ENCODE data around the gene RBM22. TPM values are rescaled to one million over a fixed set of nuclear protein-coding genes. Genes with fewer than 3 reads are reported as not detected.

Gene RBM22
- total RNA-seq, 4 donors from 2014 or later, result 20.8 to 31.3 (median 22.7) TPM

DNA sequence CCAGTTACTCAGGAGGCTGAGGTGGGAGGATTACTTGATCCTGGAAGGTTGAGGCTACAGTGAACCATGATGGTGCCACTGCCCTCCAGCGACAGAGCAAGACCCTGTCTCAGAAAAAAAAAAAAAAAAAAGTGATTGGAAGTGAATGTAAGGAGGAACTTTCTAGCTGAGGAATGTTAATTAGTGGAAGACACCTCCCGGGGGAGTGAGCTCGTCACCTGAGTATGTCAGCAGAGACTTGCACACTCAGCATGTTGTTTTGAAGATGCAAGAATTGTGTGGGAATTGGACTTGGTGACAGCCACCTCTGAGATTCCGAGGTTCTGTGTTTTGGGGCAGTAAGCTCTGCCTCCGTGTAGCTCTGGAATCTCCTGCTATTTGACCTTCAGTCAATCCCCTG lies 56.8 kb downstream of the RBM22 start:
- DNase-seq (ENCODE audit: extremely low spot score), result no peak
- intact Hi-C loops (cut with DNase I), result no loop called here
- Histone ChIP-seq H3K36me3 (peaks cover 7 to 13% (median 12%) of the 10 kb centered on the region in 4 donors), H3K4me3 (no peak overlapping the region), H3K4me1 (peaks cover 87 to 94% (median 91%) of the 10 kb centered on the region in 4 donors), H3K27ac (replicated peaks in 1 of 4) (peak overlapping the region; percentile 65 to 85 (median 78)), H3K27me3 (no peaks in the 10 kb centered on the region), H3K9me3 (no peaks in the 10 kb centered on the region)
- TF ChIP-seq EP300 (IDR thresholded peaks at IDR 0.05) (no peak), POLR2A (IDR thresholded peaks at IDR 0.05; ENCODE audit: low read depth) (no peak), POLR2AphosphoS5 (IDR thresholded peaks at IDR 0.05) (no peak)
- TF ChIP-seq, protein P1, sequence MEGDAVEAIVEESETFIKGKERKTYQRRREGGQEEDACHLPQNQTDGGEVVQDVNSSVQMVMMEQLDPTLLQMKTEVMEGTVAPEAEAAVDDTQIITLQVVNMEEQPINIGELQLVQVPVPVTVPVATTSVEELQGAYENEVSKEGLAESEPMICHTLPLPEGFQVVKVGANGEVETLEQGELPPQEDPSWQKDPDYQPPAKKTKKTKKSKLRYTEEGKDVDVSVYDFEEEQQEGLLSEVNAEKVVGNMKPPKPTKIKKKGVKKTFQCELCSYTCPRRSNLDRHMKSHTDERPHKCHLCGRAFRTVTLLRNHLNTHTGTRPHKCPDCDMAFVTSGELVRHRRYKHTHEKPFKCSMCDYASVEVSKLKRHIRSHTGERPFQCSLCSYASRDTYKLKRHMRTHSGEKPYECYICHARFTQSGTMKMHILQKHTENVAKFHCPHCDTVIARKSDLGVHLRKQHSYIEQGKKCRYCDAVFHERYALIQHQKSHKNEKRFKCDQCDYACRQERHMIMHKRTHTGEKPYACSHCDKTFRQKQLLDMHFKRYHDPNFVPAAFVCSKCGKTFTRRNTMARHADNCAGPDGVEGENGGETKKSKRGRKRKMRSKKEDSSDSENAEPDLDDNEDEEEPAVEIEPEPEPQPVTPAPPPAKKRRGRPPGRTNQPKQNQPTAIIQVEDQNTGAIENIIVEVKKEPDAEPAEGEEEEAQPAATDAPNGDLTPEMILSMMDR (IDR thresholded peaks at IDR 0.05), result no peak
- 83% methylated on average over 5 of the region's 5 CpGs for WGBS

- Histone ChIP-seq H3K27me3 (no peaks in the 10 kb centered on the region), H3K9me3 (no peaks in the 10 kb centered on the region), H3K27ac (replicated peaks in 1 of 4) (peak overlapping the region; percentile 78 to 85 (median 79)), H3K4me3 (peak overlapping the region in 1 of 4 donors; percentile 3), H3K36me3 (peaks cover 0 to 4% (median 3%) of the 10 kb centered on the region in 4 donors), H3K4me1 (peaks cover 89 to 94% (median 92%) of the 10 kb centered on the region in 4 donors)
- DNase-seq (ENCODE audit: extremely low spot score), result no peak
- WGBS, result 84% methylated on average over 12 of the region's 12 CpGs
- no peak for TF ChIP-seq EP300 (IDR thresholded peaks at IDR 0.05)
- TF ChIP-seq POLR2AphosphoS5 (IDR thresholded peaks at IDR 0.05), result no peak
- TF ChIP-seq, protein P1 (IDR thresholded peaks at IDR 0.05), result no peak
- no peak for TF ChIP-seq POLR2A (IDR thresholded peaks at IDR 0.05; ENCODE audit: low read depth)
- intact Hi-C loops (cut with DNase I), result no loop called here
Observed at GRCh38 chr5:150642991-150643710, 57.7 kb downstream of the RBM22 start.

DNA sequence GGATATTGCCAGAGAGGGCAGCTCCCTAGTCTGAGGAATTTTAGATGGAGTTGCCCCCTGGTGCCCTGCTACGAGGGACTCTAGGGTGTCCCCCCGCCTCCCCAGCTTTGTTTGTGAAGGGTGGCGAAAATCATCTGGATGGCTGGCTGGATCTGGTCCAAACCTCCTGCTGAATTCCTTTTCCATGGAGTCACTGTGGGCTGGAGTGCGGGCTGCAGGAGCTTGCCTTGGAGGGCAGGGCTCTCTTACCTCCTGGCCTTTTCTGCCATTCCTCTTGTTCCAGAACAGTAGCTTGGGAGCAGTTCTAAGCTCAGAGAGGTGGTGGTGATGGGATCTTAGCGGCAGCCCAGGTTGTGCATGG lies 58.3 kb downstream of the RBM22 start:
- Histone ChIP-seq H3K9me3 (no peaks in the 10 kb centered on the region), H3K4me3 (peak overlapping the region in 1 of 4 donors; percentile 3), H3K4me1 (peaks cover 90 to 95% (median 92%) of the 10 kb centered on the region in 4 donors), H3K27ac (replicated peaks in 1 of 4) (peak overlapping the region; percentile 78 to 85 (median 79)), H3K36me3 (peaks cover 0 to 4% (median 0%) of the 10 kb centered on the region in 4 donors), H3K27me3 (no peaks in the 10 kb centered on the region)
- no peak for TF ChIP-seq EP300 (IDR thresholded peaks at IDR 0.05)
- TF ChIP-seq POLR2A (IDR thresholded peaks at IDR 0.05; ENCODE audit: low read depth), result no peak
- TF ChIP-seq, protein P1 (IDR thresholded peaks at IDR 0.05), result no peak
- TF ChIP-seq POLR2AphosphoS5 (IDR thresholded peaks at IDR 0.05), result peak; percentile 47 to 51
- 22% methylated on average over 5 of the region's 5 CpGs for WGBS
- intact Hi-C loops (cut with DNase I), result no loop called here
- no peak for DNase-seq (ENCODE audit: extremely low spot score)

- Histone ChIP-seq H3K27ac (replicated peaks in 1 of 4) (peak overlapping the region; percentile 78 to 85 (median 79)), H3K4me3 (peak overlapping the region in 1 of 4 donors; percentile 3), H3K9me3 (no peaks in the 10 kb centered on the region), H3K4me1 (peaks cover 90 to 95% (median 95%) of the 10 kb centered on the region in 4 donors), H3K27me3 (no peaks in the 10 kb centered on the region), H3K36me3 (peaks cover 0 to 10% (median 0%) of the 10 kb centered on the region in 4 donors)
- WGBS, result 72% methylated on average over 5 of the region's 5 CpGs
- intact Hi-C loops (cut with DNase I), result no loop called here
- DNase-seq (ENCODE audit: extremely low spot score), result no peak
- TF ChIP-seq, protein P1 (IDR thresholded peaks at IDR 0.05), result no peak
- TF ChIP-seq POLR2AphosphoS5 (IDR thresholded peaks at IDR 0.05) (no peak), EP300 (IDR thresholded peaks at IDR 0.05) (no peak)
Observed at GRCh38 chr5:150641824-150642566, 58.9 kb downstream of the RBM22 start.

All from esophagus muscularis mucosa (tissue), 4 donors.